Measurements from ENCODE around the gene ZNRD2. TPM values are rescaled to one million over a fixed set of nuclear protein-coding genes. Genes with fewer than 3 reads are reported as not detected.
"Not testable (repeated sequence)": the region's sequence is repeated elsewhere in the genome, so short reads cannot be mapped to it uniquely, and the experiment has no call there.

The ZNRD2 gene, protein sequence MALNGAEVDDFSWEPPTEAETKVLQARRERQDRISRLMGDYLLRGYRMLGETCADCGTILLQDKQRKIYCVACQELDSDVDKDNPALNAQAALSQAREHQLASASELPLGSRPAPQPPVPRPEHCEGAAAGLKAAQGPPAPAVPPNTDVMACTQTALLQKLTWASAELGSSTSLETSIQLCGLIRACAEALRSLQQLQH
- 106 and 116 TPM in 2 replicates for total RNA-seq (2014; rRNA removed; shearing (Covaris generic))

DNA sequence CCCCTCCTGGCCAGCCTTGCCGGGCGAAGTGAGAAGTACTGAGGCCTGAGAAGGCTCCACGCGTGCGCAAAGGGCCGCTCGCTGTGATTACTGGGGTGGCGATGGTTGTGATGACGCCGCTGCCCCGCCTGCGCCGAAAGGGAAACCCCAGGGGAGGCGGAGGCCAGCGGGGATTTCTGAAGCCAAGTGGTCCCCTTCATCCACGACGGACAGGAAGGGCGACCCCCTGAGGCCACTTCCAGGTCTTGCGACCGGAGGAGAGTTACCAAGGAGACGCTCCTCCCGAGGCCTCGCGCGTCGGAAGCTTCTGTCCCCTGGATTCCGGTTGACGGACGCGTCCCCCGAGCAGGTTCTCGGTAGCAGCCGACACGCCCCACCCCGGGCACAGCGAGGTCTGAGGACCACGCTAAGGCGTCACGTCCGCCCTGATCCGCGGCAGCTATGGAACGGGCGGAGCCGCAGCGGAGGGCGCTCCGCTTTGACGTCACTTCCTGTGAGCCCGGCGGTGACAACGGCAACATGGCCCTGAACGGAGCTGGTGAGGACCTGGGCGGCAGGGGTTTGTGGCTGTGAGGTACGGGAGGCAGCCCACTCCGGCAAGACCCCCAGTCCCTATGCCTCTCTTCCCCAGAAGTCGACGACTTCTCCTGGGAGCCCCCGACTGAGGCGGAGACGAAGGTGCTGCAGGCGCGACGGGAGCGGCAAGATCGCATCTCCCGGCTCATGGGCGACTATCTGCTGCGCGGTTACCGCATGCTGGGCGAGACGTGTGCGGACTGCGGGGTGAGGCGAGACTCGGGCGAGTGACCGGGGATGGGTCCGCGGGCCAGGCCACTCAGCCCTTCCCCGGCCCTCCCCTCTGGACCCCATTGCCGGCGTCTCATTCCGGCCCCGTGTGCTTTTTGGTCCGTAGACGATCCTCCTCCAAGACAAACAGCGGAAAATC, at the start of gene ZNRD2:
Gene ZNRD2, plus strand, starts transcription at position 505 of the 946 bp plus-strand sequence. Its CDS starts 15 bp downstream, at position 520.
- peak; percentile 98 for DNase-seq (ENCODE audit: low read depth)

DNA sequence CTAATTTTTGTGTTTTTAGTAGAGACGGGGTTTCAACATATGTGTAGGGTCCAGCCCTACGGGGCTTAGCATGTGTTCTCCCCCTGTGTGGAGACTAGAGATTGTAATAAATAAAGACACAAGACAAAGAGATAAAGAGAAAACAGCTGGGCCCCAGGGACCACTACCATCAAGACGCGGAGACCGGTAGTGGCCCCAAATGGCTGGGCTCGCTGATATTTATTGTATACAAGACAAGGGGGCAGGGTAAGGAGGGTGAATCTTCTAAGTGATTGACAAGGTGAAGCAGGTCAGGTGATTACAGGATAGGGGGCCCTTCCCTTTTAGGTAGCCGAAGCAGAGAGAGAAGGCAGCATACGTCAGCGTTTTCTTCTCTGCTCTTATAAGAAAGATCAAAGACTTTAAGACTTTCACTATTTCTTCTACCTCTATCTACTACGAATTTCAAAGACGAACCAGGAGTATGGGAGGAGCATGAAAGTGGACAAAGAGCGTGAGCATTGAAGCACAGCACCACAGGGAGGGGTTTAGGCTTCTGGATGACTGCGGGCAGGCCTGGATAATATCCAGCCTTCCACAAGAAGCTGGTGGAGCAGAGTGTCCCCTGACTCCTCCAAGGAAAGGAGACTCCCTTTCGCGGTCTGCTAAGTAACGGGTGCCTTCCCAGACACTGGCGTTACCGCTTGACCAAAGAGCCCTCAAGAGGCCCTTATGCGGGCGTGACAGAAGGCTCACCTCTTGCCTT, 48.3 kb upstream of the ZNRD2 start:
- not testable (repeated sequence) for DNase-seq (ENCODE audit: low read depth)

DNA sequence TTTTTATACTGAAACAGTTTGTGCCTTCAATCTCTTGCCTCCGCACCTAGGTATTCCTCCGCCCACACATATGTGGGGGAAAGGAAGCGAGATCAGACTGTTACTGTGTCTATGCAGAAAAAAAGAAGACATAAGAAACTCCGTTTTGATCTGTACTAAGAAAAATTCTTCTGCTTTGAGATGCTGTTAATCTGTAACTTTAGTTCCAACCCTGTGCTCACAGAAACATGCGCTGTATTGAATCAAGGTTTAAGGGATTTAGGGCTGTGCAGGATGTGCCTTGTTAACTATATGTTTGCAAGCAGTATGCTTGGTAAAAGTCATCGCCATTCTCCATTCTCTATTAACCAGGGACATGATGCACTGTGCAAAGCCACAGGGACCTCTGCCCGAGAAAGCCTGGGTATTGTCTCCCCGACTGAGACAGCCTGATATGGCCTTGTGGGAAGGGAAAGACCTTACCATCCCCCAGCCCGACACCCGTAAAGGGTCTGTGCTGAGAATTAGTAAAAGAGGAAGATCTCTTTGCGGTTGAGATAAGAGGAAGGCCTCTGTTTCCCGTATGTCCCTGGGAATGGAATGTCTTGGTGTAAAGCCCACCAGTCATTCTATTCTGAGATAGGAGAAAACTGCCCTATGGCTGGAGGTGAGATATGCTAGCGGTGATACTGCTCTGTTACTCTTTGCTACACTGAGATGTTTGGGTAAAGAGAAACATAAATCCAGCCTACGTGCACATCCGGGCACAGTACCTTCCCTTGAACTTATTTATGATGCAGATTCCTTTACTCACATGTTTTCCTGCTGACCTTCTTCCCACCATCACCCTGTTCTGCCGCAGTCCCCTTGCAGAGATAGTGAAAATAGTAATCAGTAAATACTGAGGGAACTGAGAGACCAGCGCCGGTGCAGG, 47.3 kb upstream of the ZNRD2 start:
- DNase-seq (ENCODE audit: low read depth): not testable (repeated sequence)

DNA sequence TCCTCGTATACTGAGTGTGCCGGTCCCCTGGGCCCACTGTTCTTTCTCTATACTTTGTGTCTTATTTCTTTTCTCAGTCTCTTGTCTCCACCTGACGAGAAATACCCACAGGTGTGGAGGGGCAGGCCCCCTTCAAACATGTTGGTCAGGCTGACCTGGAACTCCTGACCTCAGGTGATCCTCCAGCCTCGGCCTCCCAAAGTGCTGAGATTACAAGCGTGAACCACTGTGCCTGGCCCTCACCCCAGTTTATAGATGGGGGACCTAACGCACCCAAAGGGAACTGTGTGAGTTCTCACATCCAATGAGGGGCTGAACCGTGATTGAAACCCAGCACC, 46.7 kb upstream of the ZNRD2 start:
- DNase-seq (ENCODE audit: low read depth): not testable (repeated sequence)

DNA sequence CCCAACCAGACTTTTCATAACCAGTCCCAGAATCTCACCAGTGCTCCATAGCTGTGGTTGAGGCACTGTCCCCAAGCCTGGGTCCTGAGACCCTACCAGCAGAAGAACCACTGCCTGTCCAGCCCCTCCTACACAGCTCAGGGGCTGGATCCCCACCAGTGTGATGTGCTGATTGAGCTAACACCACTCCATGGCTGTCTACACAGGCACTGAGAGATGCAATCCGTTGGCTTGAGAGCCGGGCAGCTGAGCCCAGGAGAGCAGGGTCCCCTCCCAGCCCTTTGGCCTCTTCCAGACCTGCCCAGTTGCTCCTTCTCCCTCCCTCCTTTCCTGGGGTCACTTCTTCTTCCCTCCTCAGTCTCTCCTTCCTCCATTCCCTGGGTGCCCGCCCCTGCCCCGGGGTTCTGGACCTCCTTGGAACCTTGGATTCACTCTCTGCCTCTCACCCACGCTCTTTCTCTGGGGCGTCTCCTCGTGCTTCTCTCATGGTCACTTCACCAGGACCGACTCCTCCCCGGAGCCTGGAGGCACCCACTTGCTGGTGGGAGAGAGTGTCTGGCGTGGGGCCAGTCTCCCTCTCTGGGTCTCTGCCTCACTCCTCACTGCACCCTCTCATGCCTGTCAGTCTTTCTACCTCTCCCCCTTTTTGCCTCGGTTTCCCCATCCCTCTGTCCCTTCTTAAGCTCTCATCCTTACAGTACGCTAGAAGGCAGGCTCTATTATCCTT, 46.1 kb upstream of the ZNRD2 start:
- DNase-seq (ENCODE audit: low read depth): no peak

DNA sequence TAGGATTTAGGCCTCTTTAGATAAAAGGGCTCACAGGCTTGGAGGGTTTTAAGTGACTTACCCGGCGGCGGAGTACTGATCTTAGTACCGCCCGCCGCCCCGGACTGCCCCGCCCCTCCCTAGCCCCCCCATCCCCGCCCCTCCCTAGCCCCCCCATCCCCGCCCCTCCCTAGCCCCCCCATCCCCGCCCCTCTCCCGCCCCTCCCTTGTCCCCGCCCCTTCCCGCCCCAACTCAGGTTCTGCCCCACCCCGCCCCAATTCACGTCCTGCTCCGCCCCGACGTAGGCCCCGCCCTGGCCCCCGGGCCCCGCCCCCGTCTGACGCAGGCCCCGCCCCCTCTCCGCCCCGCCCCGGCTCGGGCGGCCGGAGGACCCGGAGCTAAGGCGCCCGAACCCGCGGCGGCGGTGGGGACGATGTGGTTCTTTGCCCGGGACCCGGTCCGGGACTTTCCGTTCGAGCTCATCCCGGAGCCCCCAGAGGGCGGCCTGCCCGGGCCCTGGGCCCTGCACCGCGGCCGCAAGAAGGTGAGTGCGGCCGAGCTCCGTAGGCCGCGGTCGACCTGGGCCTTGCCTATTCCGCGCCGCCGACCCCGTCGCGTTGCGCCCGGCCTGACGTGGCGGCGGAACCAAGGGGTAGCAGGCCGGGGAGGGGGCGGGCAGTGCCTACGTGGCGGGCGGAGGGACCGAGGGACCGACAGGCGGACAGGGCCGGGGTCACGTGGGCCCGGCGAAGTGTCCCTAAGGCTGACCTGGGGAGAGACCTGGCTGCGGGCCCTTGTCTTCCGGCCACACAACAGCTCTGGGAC, 45.3 kb upstream of the ZNRD2 start, which contains the start of gene SCYL1:
Gene SCYL1, plus strand, starts transcription at position 343 of the 805 bp plus-strand sequence. Its CDS starts 71 bp downstream, at position 414.
- peak; percentile 48 for DNase-seq (ENCODE audit: low read depth)

DNA sequence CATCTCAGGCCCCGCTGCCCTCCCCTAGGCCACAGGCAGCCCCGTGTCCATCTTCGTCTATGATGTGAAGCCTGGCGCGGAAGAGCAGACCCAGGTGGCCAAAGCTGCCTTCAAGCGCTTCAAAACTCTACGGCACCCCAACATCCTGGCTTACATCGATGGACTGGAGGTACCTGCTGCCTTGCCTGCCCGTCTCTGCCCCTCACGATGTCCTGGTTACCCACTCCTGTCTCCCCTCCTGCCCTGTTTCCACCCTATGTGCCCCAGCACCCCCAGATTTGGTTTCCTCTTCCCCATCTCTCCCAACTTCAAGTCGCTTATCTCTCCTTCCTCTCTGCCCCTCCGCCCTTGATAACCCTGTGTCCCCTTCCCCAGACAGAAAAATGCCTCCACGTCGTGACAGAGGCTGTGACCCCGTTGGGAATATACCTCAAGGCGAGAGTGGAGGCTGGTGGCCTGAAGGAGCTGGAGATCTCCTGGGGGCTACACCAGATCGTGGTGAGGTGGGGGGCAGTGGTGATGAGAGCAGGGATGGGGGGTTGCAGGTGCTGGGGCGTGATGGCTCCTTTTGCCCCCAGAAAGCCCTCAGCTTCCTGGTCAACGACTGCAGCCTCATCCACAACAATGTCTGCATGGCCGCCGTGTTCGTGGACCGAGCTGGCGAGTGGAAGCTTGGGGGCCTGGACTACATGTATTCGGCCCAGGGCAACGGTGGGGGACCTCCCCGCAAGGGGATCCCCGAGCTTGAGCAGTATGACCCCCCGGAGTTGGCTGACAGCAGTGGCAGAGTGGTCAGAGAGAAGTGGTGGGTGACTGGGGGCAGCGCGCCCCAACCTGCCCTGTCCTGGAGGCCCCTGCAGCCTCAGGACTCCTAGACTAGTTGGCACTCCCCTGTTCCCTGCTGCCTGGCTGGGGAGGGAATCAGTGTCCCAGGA, 44.5 kb upstream of the ZNRD2 start:
- DNase-seq (ENCODE audit: low read depth): no peak

DNA sequence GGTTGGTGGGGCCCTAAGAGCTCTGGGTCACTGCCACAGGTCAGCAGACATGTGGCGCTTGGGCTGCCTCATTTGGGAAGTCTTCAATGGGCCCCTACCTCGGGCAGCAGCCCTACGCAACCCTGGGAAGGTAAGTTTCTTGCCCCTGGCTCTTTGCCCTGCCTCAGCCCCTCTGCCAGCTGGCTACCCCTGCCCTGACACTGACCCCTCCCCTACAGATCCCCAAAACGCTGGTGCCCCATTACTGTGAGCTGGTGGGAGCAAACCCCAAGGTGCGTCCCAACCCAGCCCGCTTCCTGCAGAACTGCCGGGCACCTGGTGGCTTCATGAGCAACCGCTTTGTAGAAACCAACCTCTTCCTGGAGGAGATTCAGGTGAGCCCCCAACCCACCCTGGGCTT, 43.5 kb upstream of the ZNRD2 start:
- DNase-seq (ENCODE audit: low read depth): no peak

DNA sequence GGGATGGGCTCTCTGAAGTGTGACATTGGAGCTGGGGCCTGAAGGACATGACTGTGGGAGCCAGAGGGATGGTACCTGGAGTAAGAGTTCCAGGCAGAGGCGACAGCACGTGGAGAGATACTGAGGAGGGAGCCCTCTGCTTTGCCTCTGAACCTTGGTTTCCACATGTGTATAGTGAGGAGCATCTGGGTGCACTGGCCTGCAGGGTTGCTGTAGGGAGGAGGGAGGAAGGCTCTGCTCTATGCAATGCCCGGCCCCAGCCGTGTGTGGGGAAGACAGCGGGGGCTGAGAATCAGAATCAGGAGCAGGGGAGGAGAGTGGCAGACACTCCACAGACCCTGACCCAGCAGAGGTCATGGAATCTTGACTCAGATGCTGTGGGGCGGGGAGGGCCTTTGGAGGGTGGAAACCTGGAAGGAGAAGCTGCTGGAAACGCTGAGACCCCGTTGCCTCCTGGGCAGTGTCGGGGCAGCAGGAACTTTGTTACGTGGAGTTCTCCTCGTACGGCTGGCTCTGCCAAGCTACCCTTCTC, 41.4 kb upstream of the ZNRD2 start:
- no peak for DNase-seq (ENCODE audit: low read depth)

DNA sequence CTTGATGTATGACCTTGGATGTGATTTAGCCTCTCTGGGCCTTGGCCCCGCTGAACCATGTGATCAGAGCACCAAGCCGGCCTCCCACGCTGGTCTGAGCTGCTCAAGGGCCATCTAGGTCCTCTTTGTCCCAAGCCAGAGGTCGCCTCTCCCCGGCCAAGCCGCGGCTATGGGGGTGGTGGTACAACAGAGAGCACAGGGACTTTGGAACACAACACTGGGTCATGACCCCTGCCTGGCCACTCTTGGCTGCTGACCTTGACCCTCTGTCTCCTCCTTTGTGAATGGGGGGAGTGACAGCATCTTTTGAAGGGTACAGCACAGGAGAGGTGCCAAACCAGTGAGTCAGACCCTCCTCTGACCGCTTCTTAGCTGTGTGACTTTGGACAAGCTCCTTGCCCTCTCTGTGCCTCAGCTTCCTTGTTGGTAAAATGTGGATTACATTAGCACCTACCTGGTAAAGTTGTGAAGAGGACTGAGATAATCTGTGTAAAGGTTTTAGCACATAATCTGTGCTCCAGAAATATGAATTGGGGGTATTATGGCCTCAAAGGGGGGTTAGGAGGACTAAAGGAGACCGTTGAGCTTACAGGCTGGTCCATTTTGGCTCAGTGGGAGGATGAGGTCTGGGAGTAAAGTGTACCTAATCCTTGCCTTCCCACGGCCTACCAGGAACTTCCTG, 40.7 kb upstream of the ZNRD2 start:
- no peak for DNase-seq (ENCODE audit: low read depth)

DNA sequence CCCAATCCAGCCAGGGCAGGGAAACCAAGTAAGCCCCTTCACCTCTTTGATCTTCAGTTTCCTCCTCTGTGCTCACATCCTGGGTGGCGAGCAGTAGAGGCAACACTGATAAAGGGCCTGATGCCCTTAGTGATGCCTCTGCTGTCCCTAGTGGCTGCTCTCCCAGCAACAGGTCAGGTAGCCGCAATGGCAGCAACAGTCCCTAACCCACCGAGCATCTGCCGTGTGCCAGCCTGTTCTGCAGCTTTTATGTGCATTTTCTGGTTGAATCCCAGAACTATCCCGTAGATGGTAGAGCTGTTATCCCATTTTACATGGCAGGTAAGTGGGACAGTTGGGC, 40.1 kb upstream of the ZNRD2 start:
- DNase-seq (ENCODE audit: low read depth): no peak

DNA sequence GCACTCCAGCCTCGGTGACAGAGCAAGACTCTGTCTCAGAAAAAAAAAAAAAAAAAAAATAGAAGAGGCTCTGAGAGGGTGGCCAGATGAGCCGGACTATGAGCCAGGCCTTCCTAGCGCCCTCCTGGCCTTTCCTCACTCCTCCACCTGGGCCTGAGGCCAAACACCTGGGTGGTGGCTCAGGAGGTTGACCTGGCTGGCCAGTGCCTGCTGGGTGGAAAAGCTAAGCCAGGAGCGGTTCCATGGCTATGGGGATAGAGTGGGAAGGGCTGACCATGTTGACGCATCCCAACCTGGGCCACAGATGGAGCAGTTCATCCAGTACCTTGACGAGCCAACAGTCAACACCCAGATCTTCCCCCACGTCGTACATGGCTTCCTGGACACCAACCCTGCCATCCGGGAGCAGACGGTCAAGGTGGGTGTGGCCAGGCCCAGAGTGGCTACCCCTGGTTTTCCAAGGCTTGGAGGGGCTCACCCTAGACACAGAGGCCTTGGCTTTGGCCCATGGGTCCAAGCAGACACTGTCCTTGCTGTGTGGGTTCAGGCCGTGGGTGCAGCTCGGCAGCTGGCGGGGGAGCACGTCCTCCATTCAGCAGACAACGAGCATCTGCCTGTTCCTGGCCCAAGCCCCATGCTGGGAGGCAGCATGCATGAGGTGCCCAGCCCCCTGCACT, 37.8 kb upstream of the ZNRD2 start:
- DNase-seq (ENCODE audit: low read depth): no peak

DNA sequence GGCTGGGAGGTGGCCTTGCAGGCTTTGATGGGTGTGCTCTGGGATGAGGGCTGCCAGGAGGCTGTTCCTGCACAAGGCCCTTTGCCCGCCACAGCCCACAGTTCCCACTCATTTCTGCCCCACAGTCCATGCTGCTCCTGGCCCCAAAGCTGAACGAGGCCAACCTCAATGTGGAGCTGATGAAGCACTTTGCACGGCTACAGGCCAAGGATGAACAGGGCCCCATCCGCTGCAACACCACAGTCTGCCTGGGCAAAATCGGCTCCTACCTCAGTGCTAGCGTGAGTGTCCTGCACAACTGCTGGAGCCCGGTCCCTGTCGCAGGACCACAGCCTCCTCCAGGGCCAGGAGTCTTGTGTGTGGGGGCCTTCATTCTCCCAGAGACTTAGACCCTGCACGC, 35.2 kb upstream of the ZNRD2 start:
- no peak for DNase-seq (ENCODE audit: low read depth)

DNA sequence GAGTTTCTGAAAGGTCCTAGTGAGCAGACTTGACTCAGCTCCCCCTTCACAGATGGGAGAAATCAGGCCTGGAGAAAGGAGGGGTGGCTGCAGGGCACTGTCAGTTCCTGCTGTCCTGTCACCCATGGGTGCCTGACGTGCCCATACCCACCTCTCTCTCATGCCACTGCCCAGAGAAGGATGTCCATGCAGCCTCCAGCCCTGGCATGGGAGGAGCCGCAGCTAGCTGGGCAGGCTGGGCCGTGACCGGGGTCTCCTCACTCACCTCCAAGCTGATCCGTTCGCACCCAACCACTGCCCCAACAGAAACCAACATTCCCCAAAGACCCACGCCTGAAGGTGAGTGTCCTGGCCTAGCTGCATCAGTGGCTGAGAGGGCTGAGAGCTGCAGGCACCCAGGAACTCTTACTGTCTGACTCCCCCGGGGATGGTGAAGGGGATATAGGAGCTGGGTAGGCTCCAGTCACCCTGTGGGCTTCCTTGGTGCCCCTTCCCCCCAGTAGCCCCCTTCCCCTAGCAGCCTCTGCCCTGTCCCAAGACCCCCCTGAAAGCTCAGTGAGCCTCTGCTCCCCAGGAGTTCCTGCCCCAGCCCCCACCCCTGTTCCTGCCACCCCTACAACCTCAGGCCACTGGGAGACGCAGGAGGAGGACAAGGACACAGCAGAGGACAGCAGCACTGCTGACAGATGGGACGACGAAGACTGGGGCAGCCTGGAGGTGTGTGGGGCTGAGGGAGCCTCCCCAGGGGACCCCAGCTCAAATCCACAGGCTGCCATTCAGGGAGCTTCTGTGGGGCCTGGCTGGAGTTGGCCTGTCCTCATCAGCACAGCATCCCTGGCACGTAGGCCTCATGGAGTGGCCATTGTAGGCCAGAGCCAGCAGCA, 33.6 kb upstream of the ZNRD2 start:
- no peak for DNase-seq (ENCODE audit: low read depth)

DNA sequence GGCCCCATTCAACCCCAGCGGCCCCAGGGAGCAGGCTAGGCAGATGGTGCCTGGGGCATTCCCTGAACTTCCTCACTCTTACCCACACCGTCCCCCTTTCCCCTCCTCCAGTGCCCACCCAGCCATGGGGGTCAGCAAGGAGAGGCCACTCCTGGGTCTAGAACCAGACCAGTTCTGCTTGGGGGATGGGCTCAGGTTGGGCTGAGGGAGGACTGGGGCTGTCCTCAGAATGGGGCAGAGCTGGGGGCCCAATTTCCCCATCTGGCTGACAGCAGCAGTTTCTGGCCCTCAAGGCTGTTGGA, 33.0 kb upstream of the ZNRD2 start:
- no peak for DNase-seq (ENCODE audit: low read depth)

DNA sequence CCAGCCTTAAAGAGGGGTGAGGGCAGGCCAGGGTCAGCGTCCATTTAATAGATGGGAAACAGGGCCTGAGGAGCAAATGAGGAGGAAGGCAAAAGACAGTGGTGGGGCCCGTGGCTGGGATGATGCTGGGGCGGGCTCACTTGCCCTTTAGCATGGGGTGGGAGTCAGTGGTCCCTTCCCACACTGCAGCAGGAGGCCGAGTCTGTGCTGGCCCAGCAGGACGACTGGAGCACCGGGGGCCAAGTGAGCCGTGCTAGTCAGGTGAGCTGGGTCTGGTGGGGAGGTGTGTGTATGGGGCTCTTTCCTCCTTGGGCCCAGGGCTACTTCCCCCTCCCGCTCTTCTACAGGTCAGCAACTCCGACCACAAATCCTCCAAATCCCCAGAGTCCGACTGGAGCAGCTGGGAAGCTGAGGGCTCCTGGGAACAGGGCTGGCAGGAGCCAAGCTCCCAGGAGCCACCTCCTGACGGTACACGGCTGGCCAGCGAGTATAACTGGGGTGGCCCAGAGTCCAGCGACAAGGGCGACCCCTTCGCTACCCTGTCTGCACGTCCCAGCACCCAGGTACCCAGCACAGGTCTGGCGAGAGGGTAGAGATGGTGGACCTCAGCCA, 32.6 kb upstream of the ZNRD2 start:
- DNase-seq (ENCODE audit: low read depth): no peak
